GM19240 (cell line): ENCODE measurements around the gene CTSZ.
"Not testable (repeated sequence)": the region's sequence is repeated elsewhere in the genome, so short reads cannot be mapped to it uniquely, and the experiment has no call there.

Source experiments
- DNase-seq: peaks from one replicate; pipeline ENCODE4 v3.0.0; 2011; ENCODE audit warnings: low spot score; ENCODE audit not compliant: insufficient read length

CTSZ gene

GRCh38 chr20:59006864-59007664, at the start of gene CTSZ:
CTSZ (minus strand) TSS chr20:59007254; CDS start chr20:59007128, 126 bp downstream.
- DNase-seq: no peak

DNA sequence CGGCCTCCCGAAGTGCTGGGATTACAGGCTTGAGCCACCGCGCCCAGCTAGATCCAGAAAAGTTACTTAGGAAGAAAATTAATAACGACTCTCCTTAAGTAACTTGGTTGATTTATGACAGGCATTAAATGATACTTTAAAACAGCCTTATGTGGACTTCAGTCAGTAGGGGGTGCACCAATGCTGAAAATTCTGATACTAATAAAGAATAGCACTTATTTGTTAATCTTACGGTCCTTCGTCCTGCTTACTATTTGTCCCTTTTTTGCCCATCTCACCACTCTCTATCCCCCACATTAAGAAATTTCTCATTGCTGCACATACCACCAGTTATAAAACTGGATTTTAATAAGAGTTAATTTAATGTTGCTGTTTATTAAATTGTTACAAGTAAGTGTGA, 48.2 kb upstream of the CTSZ start:
- no peak for DNase-seq

- DNase-seq: no peak
These were observed 44.7 kb upstream of the CTSZ start for GRCh38 chr20:59051666-59052185.

GRCh38 chr20:59050437-59050836, 43.4 kb upstream of the CTSZ start:
- no peak for DNase-seq

DNA sequence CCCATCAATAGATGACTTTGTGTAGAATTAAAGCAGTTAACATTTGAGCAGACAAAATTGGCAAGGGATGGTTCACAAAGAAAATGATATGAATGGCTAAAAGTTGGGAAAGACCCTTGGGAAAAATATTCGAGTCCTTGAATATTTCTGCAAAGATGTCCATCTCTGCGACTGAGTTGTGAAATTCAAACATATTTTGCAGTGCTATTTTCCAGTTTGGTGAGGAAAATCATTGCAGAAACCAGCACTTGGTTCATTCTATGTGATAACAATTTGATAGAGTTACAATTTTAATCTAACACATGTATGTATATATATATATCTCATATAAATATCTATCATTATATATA, 41.6 kb upstream of the CTSZ start:
- no peak for DNase-seq

DNA sequence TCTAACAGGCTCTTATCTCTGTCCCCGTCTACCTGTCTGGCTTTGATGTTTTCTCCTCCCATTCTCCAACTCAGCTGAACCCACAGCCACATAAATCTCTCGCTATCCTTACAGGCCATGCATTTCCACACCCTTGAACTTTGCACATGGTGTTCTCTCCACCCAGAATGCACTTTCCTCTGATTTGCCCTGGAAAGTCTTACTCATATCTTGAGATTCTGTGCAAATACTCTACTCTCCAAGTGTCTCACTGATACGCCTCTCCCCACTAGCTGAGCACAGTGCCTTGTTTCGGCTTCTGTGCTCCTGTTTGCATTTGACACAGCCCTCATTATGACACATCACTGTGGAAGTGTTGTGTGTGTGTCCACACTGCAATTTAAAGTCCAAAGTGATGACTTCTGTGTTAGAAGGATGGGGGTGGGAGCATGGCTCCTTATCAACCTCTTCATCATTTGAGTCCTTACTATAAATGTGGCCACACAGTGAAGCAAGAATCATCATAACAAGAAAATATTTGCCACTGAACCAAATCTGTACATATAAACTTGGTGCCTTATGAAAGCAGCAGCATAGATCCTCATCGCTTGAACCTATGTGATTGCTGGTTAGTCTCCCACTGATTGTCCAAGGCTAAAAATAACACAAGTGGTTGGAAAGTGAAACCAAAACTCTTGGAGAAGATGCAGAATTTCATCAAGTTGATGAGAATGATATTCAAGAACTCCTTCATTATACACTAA, 41.1 kb upstream of the CTSZ start:
- DNase-seq: no peak

GRCh38 chr20:59046862-59047261, 39.8 kb upstream of the CTSZ start:
- no peak for DNase-seq

DNA sequence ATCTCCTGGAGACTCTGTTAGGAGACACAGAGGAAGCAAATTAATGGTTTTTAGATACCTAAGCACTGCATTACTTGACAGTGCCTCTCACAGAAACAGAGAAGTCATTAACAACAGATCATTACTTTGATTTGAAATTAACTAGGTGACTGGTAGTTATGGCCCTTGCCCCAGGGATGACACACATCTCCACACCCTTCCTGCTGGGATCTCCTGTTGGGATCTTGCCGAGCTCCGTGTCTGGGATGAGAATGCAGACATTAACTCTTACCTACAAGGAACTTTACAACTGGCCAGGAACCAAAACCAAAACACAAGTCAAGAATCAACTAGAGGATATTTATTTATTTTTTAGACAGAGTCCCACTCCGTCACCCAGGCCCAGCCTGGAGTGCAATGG, 37.7 kb upstream of the CTSZ start:
- no peak for DNase-seq

DNA sequence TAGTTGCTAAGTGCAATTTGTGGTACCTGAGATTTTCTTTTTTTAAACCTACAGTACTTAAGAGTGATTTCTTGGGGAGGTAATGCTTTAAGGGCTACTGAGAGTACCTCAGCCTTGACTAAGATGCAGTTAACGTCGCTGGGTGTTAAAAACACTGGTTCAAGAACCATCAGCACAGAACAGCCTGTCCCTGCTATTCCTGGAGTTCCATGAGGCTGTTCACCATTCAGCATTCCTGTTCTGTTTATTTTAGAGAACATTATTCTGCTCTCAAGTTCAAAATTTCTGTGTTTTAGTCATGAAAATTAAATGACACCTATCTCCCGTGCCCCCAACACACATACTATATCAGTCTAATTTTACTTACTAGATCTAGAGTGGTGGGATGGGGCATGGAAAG, 37.2 kb upstream of the CTSZ start:
- no peak for DNase-seq

DNA sequence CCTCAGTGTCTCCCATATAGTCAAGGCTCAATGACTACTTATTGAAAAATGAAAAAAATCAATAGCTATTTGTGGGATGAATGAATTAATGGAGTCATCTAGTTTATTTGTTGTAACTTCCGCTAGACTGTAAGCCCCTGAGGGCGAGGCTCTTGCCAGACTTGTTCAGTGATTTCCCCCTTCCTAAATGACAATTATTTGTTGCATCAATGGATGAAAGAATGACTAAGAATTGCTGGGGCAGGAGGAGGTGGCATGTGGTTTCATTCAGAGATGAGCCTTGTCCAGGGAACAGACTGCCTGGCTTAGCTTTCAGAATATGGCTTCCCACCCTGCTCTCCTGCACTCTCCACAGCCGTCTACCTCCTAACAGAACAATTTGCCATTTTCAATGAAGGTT, 36.6 kb upstream of the CTSZ start:
- DNase-seq: no peak

- peak; percentile 84 for DNase-seq
These were observed 36.0 kb upstream of the CTSZ start for GRCh38 chr20:59042796-59043631.

GRCh38 chr20:59042151-59042795, 35.2 kb upstream of the CTSZ start, which contains the start of gene PRELID3B:
PRELID3B (minus strand) TSS chr20:59042786; CDS start chr20:59042730, 56 bp downstream.
- no peak for DNase-seq

GRCh38 chr20:59041487-59041886, 34.4 kb upstream of the CTSZ start:
- not testable (repeated sequence) for DNase-seq

DNA sequence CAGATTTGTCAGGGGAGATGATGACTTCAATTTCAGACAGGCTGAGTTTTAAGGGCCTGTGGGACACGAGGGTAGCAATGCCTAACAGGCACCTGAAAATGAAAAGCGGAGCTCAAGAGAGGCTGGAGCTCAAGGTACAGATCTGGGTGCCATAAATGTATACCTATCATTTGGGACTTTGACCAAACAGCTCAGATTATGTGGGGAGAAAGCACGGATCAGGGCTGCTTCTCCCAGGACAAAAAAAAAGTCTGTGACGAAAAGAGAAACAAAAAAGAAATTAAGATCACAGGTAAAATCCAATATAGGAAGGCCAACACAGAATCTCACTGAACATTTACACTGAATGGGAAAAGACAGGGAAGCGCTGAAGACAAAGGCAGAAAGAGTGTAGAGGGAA, 33.6 kb upstream of the CTSZ start:
- DNase-seq: no peak

GRCh38 chr20:59039233-59039632, 32.2 kb upstream of the CTSZ start:
- DNase-seq: no peak

DNA sequence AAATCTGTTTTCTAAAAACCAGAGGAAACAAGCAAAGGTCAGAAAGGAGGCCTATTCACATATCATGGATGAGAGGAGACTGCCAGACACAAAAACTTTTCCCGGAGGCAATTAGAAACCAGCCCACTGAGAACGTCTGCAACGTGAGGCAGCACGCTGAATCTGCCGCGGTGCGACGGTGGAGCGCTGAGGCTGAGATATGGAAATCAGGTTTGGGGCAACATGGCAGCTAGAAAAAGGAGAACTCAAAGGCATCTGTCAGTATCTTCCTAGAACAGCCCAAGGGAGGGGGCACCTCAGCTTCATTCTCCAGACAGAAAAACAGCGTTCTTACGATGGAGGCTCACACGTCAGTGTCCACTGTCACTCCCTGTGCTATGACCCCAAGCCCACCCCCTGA, 30.3 kb upstream of the CTSZ start:
- no peak for DNase-seq

GRCh38 chr20:59035381-59035780, 28.3 kb upstream of the CTSZ start:
- DNase-seq: no peak

- no peak for DNase-seq
These were observed 26.6 kb upstream of the CTSZ start for GRCh38 chr20:59033616-59034165.

GRCh38 chr20:59033093-59033492, 26.0 kb upstream of the CTSZ start:
- DNase-seq: no peak

- no peak for DNase-seq
These were observed 25.6 kb upstream of the CTSZ start for GRCh38 chr20:59032713-59033059.
